ENCODE data around the gene CEP63.

The CEP63 gene

GRCh38 chr3:134623615-134624245, 137.9 kb downstream of the CEP63 start:
- DNase-seq (ENCODE audit: extremely low spot score): no peak
- POLR2A ChIA-PET: no interaction called here

More at GRCh38 chr3:134623615-134624245, 137.9 kb downstream of the CEP63 start:
- CTCF ChIA-PET: interaction anchor here (2.3 to 2.4 kb wide), 2 partner anchors 15 to 23 kb away, joined by 6 to 9 read pairs; no protein-coding TSS in a partner anchor
- TF ChIP-seq, protein P1, sequence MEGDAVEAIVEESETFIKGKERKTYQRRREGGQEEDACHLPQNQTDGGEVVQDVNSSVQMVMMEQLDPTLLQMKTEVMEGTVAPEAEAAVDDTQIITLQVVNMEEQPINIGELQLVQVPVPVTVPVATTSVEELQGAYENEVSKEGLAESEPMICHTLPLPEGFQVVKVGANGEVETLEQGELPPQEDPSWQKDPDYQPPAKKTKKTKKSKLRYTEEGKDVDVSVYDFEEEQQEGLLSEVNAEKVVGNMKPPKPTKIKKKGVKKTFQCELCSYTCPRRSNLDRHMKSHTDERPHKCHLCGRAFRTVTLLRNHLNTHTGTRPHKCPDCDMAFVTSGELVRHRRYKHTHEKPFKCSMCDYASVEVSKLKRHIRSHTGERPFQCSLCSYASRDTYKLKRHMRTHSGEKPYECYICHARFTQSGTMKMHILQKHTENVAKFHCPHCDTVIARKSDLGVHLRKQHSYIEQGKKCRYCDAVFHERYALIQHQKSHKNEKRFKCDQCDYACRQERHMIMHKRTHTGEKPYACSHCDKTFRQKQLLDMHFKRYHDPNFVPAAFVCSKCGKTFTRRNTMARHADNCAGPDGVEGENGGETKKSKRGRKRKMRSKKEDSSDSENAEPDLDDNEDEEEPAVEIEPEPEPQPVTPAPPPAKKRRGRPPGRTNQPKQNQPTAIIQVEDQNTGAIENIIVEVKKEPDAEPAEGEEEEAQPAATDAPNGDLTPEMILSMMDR (IDR thresholded peaks at IDR 0.05; ENCODE audit: control extremely low read depth, extremely low read depth, low read depth, missing control alignments): no peak
